OCI-LY3 (cell line): ENCODE results near the gene LARGE1.

Source experiments
- H2AFZ ChIP-seq: fragments of 200-600, 300-600 bp; shearing (Covaris generic); 2 replicates; pipeline ENCODE4 v1.6.0; 2014; ENCODE audit warnings: antibody characterized with exemption, low read depth, low read length
- H3K27ac ChIP-seq: fragments of 200-600, 300-600 bp; sonication (generic); 2 replicates; pipeline ENCODE4 v1.5.1; 2014; ENCODE audit warnings: mild to moderate bottlenecking, low read length, moderate library complexity, mixed read lengths
- H3K27me3 ChIP-seq: fragments of 200-600, 300-600 bp; sonication (generic); 2 replicates; pipeline ENCODE4 v1.6.1; 2014; ENCODE audit warnings: low read depth, low read length, mixed read lengths
- H3K36me3 ChIP-seq: fragments of 200-600, 300-600 bp; sonication (generic); replicated peaks from 2 replicates; pipeline ENCODE3; 2014; ENCODE audit warnings: low read depth, low read length, mixed read lengths
- H3K4me1 ChIP-seq: fragments of 300-600, 200-600 bp; sonication (generic); 2 replicates; pipeline ENCODE4 v1.6.1; 2014; ENCODE audit warnings: low read length, mixed read lengths
- H3K4me2 ChIP-seq: fragments of 200-600, 300-600 bp; sonication (generic); 2 replicates; pipeline ENCODE4 v1.6.1; 2014; ENCODE audit warnings: low read length, mixed read lengths
- H3K4me3 ChIP-seq: fragments of 300-600, 200-600 bp; sonication (generic); 2 replicates; pipeline ENCODE4 v1.5.1; 2014; ENCODE audit warnings: antibody characterized with exemption, mild to moderate bottlenecking, low read length, moderate library complexity
- H3K79me2 ChIP-seq: fragments of 300-600, 200-600 bp; shearing (Covaris generic); 2 replicates; pipeline ENCODE4 v1.6.1; 2014; ENCODE audit warnings: mild to moderate bottlenecking, low read length, mixed read lengths
- H3K9ac ChIP-seq: fragments of 300-600, 200-600 bp; shearing (Covaris generic); 2 replicates; pipeline ENCODE4 v1.6.0; 2014; ENCODE audit warnings: mild to moderate bottlenecking, low read length, moderate library complexity
- H3K9me3 ChIP-seq: fragments of 200-600, 300-600 bp; shearing (Covaris generic); 2 replicates; pipeline ENCODE4 v1.6.1; 2014; ENCODE audit warnings: low read length, mixed read lengths; ENCODE audit not compliant: insufficient read depth
- H4K20me1 ChIP-seq: fragments of 200-600, 300-600 bp; sonication (generic); 2 replicates; pipeline ENCODE4 v1.6.1; 2016; ENCODE audit warnings: low read length, mixed read lengths; ENCODE audit not compliant: insufficient read depth
- CTCF ChIP-seq: fragments of 200-600, 300-600 bp; sonication (generic); IDR thresholded peaks from 2 replicates; pipeline ENCODE4 v1.5.1; 2014; ENCODE audit warnings: antibody characterized with exemption, low read length, low read depth
- EZH2phosphoT487 ChIP-seq: fragments of 200-600 bp; shearing (Covaris generic); IDR thresholded peaks from 2 replicates; pipeline ENCODE4 v1.6.1; 2018; ENCODE audit warnings: antibody characterized with exemption, mixed run types, low read depth

The LARGE1 gene

GRCh38 chr22:33510429-33510904, 409.8 kb downstream of the LARGE1 start:
- Histone ChIP-seq H3K27ac (no peak overlapping the region), H3K4me3 (no peak overlapping the region), H3K36me3 (no peaks in the 10 kb centered on the region), H3K9ac (no peak overlapping the region), H3K9me3 (no peaks in the 10 kb centered on the region), H3K4me2 (no peak overlapping the region), H3K27me3 (no peaks in the 10 kb centered on the region), H2AFZ (no peak overlapping the region), H4K20me1 (0 out of 2 replicates have a peak, but pooled peaks cover 4% of the 10 kb centered on the region), H3K4me1 (no peaks in the 10 kb centered on the region), H3K79me2 (no peaks in the 10 kb centered on the region)
- TF ChIP-seq EZH2phosphoT487 (no peak), CTCF (no peak)

- Histone ChIP-seq H3K9ac (no peak overlapping the region), H3K79me2 (no peaks in the 10 kb centered on the region), H3K4me3 (no peak overlapping the region), H3K9me3 (no peaks in the 10 kb centered on the region), H3K27ac (no peak overlapping the region), H4K20me1 (no peaks in the 10 kb centered on the region), H3K4me2 (no peak overlapping the region), H3K27me3 (no peaks in the 10 kb centered on the region), H2AFZ (no peak overlapping the region), H3K4me1 (no peaks in the 10 kb centered on the region), H3K36me3 (no peaks in the 10 kb centered on the region)
- TF ChIP-seq EZH2phosphoT487 (no peak), CTCF (no peak)
Measured at GRCh38 chr22:33504941-33505625, 415.2 kb downstream of the LARGE1 start.

GRCh38 chr22:33496112-33496511, 424.2 kb downstream of the LARGE1 start:
- Histone ChIP-seq H3K27me3 (no peaks in the 10 kb centered on the region), H3K27ac (no peak overlapping the region), H3K4me3 (no peak overlapping the region), H4K20me1 (no peaks in the 10 kb centered on the region), H3K79me2 (no peaks in the 10 kb centered on the region), H3K9ac (no peak overlapping the region), H3K4me1 (peaks cover 3% of the 10 kb centered on the region; the same call in 1 of the 2 replicates), H3K36me3 (no peaks in the 10 kb centered on the region), H3K9me3 (no peaks in the 10 kb centered on the region), H2AFZ (no peak overlapping the region), H3K4me2 (no peak overlapping the region)
- no peak for TF ChIP-seq CTCF
- TF ChIP-seq EZH2phosphoT487: no peak

- Histone ChIP-seq H3K36me3 (no peaks in the 10 kb centered on the region), H3K4me1 (peaks cover 3% of the 10 kb centered on the region; the same call in 1 of the 2 replicates), H3K4me3 (no peak overlapping the region), H3K79me2 (no peaks in the 10 kb centered on the region), H3K9ac (no peak overlapping the region), H3K9me3 (no peaks in the 10 kb centered on the region), H3K27me3 (no peaks in the 10 kb centered on the region), H3K4me2 (no peak overlapping the region), H2AFZ (no peak overlapping the region), H4K20me1 (no peaks in the 10 kb centered on the region), H3K27ac (no peak overlapping the region)
- TF ChIP-seq EZH2phosphoT487 (no peak), CTCF (no peak)
Measured at GRCh38 chr22:33493476-33494205, 426.6 kb downstream of the LARGE1 start.
